Measurements from ENCODE around the gene CCNE1.

Gene CCNE1

GRCh38 chr19:29768166-29768565 is 43.6 kb upstream of the CCNE1 start:
- Histone ChIP-seq H3K27me3 (replicated peaks; ENCODE audit: control insufficient read depth, insufficient read depth, low read length) (no peaks in the 10 kb centered on the region; the same call in 1 of the 2 replicates), H3K36me3 (ENCODE audit: control insufficient read depth, insufficient read depth, low read length) (no peaks in the 10 kb centered on the region), H3K4me3 (replicated peaks; ENCODE audit: low read depth, low read length) (no peak overlapping the region)
- no peak for DNase-seq (ENCODE audit: extremely low read depth, insufficient read length)
- no peak for TF ChIP-seq CTCF (IDR thresholded peaks at IDR 0.05; ENCODE audit: insufficient read depth, low read length, poor library complexity, severe bottlenecking)

GRCh38 chr19:29769997-29770396 is 41.8 kb upstream of the CCNE1 start:
- no peak for TF ChIP-seq CTCF (IDR thresholded peaks at IDR 0.05; ENCODE audit: insufficient read depth, low read length, poor library complexity, severe bottlenecking)
- no peaks in the 10 kb centered on the region for H3K36me3 ChIP-seq (ENCODE audit: control insufficient read depth, insufficient read depth, low read length)
- no peak overlapping the region for H3K4me3 ChIP-seq (replicated peaks; ENCODE audit: low read depth, low read length)
- no peak for DNase-seq (ENCODE audit: extremely low read depth, insufficient read length)
- no peaks in the 10 kb centered on the region; the same call in 1 of the 2 replicates for H3K27me3 ChIP-seq (replicated peaks; ENCODE audit: control insufficient read depth, insufficient read depth, low read length)

GRCh38 chr19:29770648-29771047 is 41.1 kb upstream of the CCNE1 start:
- H3K4me3 ChIP-seq (replicated peaks; ENCODE audit: low read depth, low read length), result no peak overlapping the region
- H3K27me3 ChIP-seq (replicated peaks; ENCODE audit: control insufficient read depth, insufficient read depth, low read length), result no peaks in the 10 kb centered on the region; the same call in 1 of the 2 replicates
- TF ChIP-seq CTCF (IDR thresholded peaks at IDR 0.05; ENCODE audit: insufficient read depth, low read length, poor library complexity, severe bottlenecking), result no peak
- no peaks in the 10 kb centered on the region for H3K36me3 ChIP-seq (ENCODE audit: control insufficient read depth, insufficient read depth, low read length)
- no peak for DNase-seq (ENCODE audit: extremely low read depth, insufficient read length)

GRCh38 chr19:29771708-29772414 is 39.9 kb upstream of the CCNE1 start:
- Histone ChIP-seq H3K36me3 (ENCODE audit: control insufficient read depth, insufficient read depth, low read length) (no peaks in the 10 kb centered on the region), H3K27me3 (replicated peaks; ENCODE audit: control insufficient read depth, insufficient read depth, low read length) (no peaks in the 10 kb centered on the region; the same call in 1 of the 2 replicates), H3K4me3 (replicated peaks; ENCODE audit: low read depth, low read length) (no peak overlapping the region)
- no peak for DNase-seq (ENCODE audit: extremely low read depth, insufficient read length)
- peak; percentile 72 for TF ChIP-seq CTCF (IDR thresholded peaks at IDR 0.05; ENCODE audit: insufficient read depth, low read length, poor library complexity, severe bottlenecking)

- H3K27me3 ChIP-seq (replicated peaks; ENCODE audit: control insufficient read depth, insufficient read depth, low read length), result no peaks in the 10 kb centered on the region; the same call in 1 of the 2 replicates
- no peak for TF ChIP-seq CTCF (IDR thresholded peaks at IDR 0.05; ENCODE audit: insufficient read depth, low read length, poor library complexity, severe bottlenecking)
- no peak for DNase-seq (ENCODE audit: extremely low read depth, insufficient read length)
- H3K4me3 ChIP-seq (replicated peaks; ENCODE audit: low read depth, low read length), result no peak overlapping the region
- no peaks in the 10 kb centered on the region for H3K36me3 ChIP-seq (ENCODE audit: control insufficient read depth, insufficient read depth, low read length)
Observed at GRCh38 chr19:29772696-29773095, 39.1 kb upstream of the CCNE1 start.
